HG03135 (cell line): ENCODE results near the gene LHX2.

Experiments
- ATAC-seq: cut with Tn5 transposase; IDR thresholded peaks from one replicate; pipeline ENCODE4 v1.9.1; 2021; ENCODE audit warnings: mild to moderate bottlenecking, moderate library complexity; ENCODE audit not compliant: unreplicated experiment

LHX2 gene

GRCh38 chr9:124012368-124013301 lies 1.1 kb downstream of the LHX2 start:
- no peak for ATAC-seq

GRCh38 chr9:124013309-124014210 lies 2.0 kb downstream of the LHX2 start:
- no peak for ATAC-seq

- no peak for ATAC-seq
These were observed 2.8 kb downstream of the LHX2 start for GRCh38 chr9:124014211-124014955.

- ATAC-seq = no peak
These were observed 3.5 kb downstream of the LHX2 start for GRCh38 chr9:124014956-124015660.

- no peak for ATAC-seq
These were observed 4.1 kb downstream of the LHX2 start for GRCh38 chr9:124015661-124016131.

- no peak for ATAC-seq
These were observed 4.8 kb downstream of the LHX2 start for GRCh38 chr9:124016175-124017050.

- ATAC-seq = no peak
These were observed 5.7 kb downstream of the LHX2 start for GRCh38 chr9:124017051-124017928.

- ATAC-seq = no peak
These were observed 6.6 kb downstream of the LHX2 start for GRCh38 chr9:124017929-124018729.

- no peak for ATAC-seq
These were observed 7.4 kb downstream of the LHX2 start for GRCh38 chr9:124018730-124019697.

- no peak for ATAC-seq
These were observed 8.4 kb downstream of the LHX2 start for GRCh38 chr9:124019771-124020519.

GRCh38 chr9:124020520-124021384 lies 9.2 kb downstream of the LHX2 start:
- ATAC-seq = no peak

GRCh38 chr9:124021385-124021769 lies 9.8 kb downstream of the LHX2 start:
- no peak for ATAC-seq

GRCh38 chr9:124022201-124023121 lies 10.9 kb downstream of the LHX2 start:
- no peak for ATAC-seq

GRCh38 chr9:124024107-124024506 lies 12.5 kb downstream of the LHX2 start:
- no peak for ATAC-seq
